GM12873 (cell line): ENCODE measurements around the gene VILL.

Source experiments
- TF ChIP-seq, protein P1 (sequence below): IDR thresholded peaks from 2 replicates; pipeline ENCODE4 v1.5.1; 2012; ENCODE audit warnings: low read depth, mild to moderate bottlenecking, moderate library complexity, low read length, control low read depth; ENCODE audit not compliant: insufficient read depth; ENCODE audit errors: missing control alignments

VILL gene

DNA sequence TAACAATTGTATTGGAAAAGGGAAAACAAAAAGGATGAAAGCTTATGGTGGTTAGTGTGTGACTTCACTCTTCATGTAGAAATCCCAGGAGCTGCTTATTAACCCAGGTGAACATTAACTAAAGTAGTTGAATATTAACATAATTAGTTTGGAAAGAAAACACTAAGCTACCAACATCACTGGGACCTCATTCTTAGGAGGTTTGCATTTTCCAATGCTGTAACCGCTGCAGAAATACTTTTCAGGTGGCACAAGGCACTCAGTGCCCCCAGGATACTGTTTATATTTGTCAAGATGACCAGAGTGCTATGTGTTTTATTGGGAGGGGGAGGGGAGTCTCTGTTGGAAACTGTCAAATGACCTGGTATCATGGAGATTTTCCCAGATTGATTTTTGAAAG is 25.9 kb upstream of the VILL start:
- TF ChIP-seq, protein P1, sequence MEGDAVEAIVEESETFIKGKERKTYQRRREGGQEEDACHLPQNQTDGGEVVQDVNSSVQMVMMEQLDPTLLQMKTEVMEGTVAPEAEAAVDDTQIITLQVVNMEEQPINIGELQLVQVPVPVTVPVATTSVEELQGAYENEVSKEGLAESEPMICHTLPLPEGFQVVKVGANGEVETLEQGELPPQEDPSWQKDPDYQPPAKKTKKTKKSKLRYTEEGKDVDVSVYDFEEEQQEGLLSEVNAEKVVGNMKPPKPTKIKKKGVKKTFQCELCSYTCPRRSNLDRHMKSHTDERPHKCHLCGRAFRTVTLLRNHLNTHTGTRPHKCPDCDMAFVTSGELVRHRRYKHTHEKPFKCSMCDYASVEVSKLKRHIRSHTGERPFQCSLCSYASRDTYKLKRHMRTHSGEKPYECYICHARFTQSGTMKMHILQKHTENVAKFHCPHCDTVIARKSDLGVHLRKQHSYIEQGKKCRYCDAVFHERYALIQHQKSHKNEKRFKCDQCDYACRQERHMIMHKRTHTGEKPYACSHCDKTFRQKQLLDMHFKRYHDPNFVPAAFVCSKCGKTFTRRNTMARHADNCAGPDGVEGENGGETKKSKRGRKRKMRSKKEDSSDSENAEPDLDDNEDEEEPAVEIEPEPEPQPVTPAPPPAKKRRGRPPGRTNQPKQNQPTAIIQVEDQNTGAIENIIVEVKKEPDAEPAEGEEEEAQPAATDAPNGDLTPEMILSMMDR = no peak

GRCh38 chr3:37967260-37967881 is 23.2 kb upstream of the VILL start:
- TF ChIP-seq, protein P1 = peak; percentile 94

- TF ChIP-seq, protein P1 = no peak
These were observed 22.4 kb upstream of the VILL start for GRCh38 chr3:37968199-37968598.

GRCh38 chr3:37968813-37969595 is 21.6 kb upstream of the VILL start:
- TF ChIP-seq, protein P1 = no peak

GRCh38 chr3:37969596-37970100 is 20.9 kb upstream of the VILL start:
- TF ChIP-seq, protein P1 = no peak

GRCh38 chr3:37970802-37971201 is 19.8 kb upstream of the VILL start:
- TF ChIP-seq, protein P1 = no peak

- TF ChIP-seq, protein P1 = no peak
These were observed 19.1 kb upstream of the VILL start for GRCh38 chr3:37971467-37971866.
